Keratinocyte (primary cell): ENCODE measurements around the gene NANOG.

Source experiments
- CTCF ChIP-seq, 3 experiments: IDR thresholded peaks in 1 of 3; conservative IDR thresholded peaks in 1 of 3; optimal IDR thresholded peaks in 1 of 3; 2 replicates in 2 of 3; 3 replicates in 1 of 3; pipeline versions ENCODE3 to v1.5.1; 2011; ENCODE audit warnings: low read length in 3 of 3, mild to moderate bottlenecking in 3 of 3, moderate library complexity in 2 of 3, control low read depth in 1 of 3, inconsistent platforms in 1 of 3; ENCODE audit not compliant: insufficient read depth in 2 of 3; ENCODE audit errors: extremely low read depth in 1 of 3
- EZH2 ChIP-seq: IDR thresholded peaks from one replicate; pipeline ENCODE4 v1.6.1; 2012; ENCODE audit warnings: inconsistent platforms, mild to moderate bottlenecking, low read length, moderate library complexity

- no peak for TF ChIP-seq CTCF (optimal IDR thresholded peaks at IDR 0.05 in 1 of 3, IDR thresholded peaks at IDR 0.05 in 1 of 3, conservative IDR thresholded peaks at IDR 0.05 in 1 of 3; ENCODE audit: extremely low read depth in 1 of 3, insufficient read depth in 2 of 3, low read length in 3 of 3)
- TF ChIP-seq EZH2, result no peak
These were observed 12.3 kb downstream of the NANOG start for GRCh38 chr12:7801460-7801859.
